ENCODE results near the gene B4GALNT1.
"Not testable (repeated sequence)": the region's sequence is repeated elsewhere in the genome, so short reads cannot be mapped to it uniquely, and the experiment has no call there.

The B4GALNT1 gene

GRCh38 chr12:57632958-57633840, at the start of gene B4GALNT1:
Gene B4GALNT1, minus strand, starts transcription at chr12:57633201. Its CDS starts 1,069 bp downstream, at chr12:57632132.
- DNase-seq = peak; percentile 44

GRCh38 chr12:57679697-57680096, 46.7 kb upstream of the B4GALNT1 start:
- no peak for DNase-seq

GRCh38 chr12:57677947-57678346, 44.9 kb upstream of the B4GALNT1 start:
- DNase-seq = not testable (repeated sequence)

- no peak for DNase-seq
Observed at GRCh38 chr12:57674691-57675090, 41.7 kb upstream of the B4GALNT1 start.

GRCh38 chr12:57672801-57673200, 39.8 kb upstream of the B4GALNT1 start:
- no peak for DNase-seq

GRCh38 chr12:57671811-57672210, 38.8 kb upstream of the B4GALNT1 start:
- not testable (repeated sequence) for DNase-seq

- DNase-seq = not testable (repeated sequence)
Observed at GRCh38 chr12:57669691-57670090, 36.7 kb upstream of the B4GALNT1 start.

GRCh38 chr12:57666897-57667296, 33.9 kb upstream of the B4GALNT1 start:
- no peak for DNase-seq

GRCh38 chr12:57665066-57665820, 32.2 kb upstream of the B4GALNT1 start:
- not testable (repeated sequence) for DNase-seq

GRCh38 chr12:57661376-57661775, 28.4 kb upstream of the B4GALNT1 start:
- no peak for DNase-seq

GRCh38 chr12:57658890-57659289, 25.9 kb upstream of the B4GALNT1 start:
- no peak for DNase-seq

GRCh38 chr12:57657744-57658143, 24.7 kb upstream of the B4GALNT1 start:
- DNase-seq = no peak

GRCh38 chr12:57656408-57656807, 23.4 kb upstream of the B4GALNT1 start:
- DNase-seq = not testable (repeated sequence)

GRCh38 chr12:57655541-57656240, 22.7 kb upstream of the B4GALNT1 start:
- DNase-seq = no peak

GRCh38 chr12:57654042-57654441, 21.0 kb upstream of the B4GALNT1 start:
- no peak for DNase-seq

- DNase-seq = not testable (repeated sequence)
Observed at GRCh38 chr12:57646659-57647049, 13.7 kb upstream of the B4GALNT1 start.

- not testable (repeated sequence) for DNase-seq
Observed at GRCh38 chr12:57645990-57646658, 13.1 kb upstream of the B4GALNT1 start.

- DNase-seq = no peak
Observed at GRCh38 chr12:57641699-57642442, 8.9 kb upstream of the B4GALNT1 start.

GRCh38 chr12:57640175-57641042, 7.4 kb upstream of the B4GALNT1 start:
- DNase-seq = no peak

- no peak for DNase-seq
Observed at GRCh38 chr12:57638096-57638495, 5.1 kb upstream of the B4GALNT1 start.

- DNase-seq = no peak
Observed at GRCh38 chr12:57637364-57637763, 4.4 kb upstream of the B4GALNT1 start.

Data from DMS153 (cell line).